Liver (tissue), 10 donors: ENCODE data around the gene HTR3B. TPM values are rescaled to one million over a fixed set of nuclear protein-coding genes. Genes with fewer than 3 reads are reported as not detected.

Experiments used
- DNase-seq: peaks from one replicate; pipeline ENCODE4 v3.0.0-alpha.2; 2017; ENCODE audit warnings: low spot score
- H3K27ac ChIP-seq, 2 donors: one replicate each; pipeline ENCODE4 v1.7.0; 2013; ENCODE audit warnings: inconsistent platforms in 2 of 2, low read length in 2 of 2, control low read depth in 1 of 2, low read depth in 1 of 2, mild to moderate bottlenecking in 1 of 2
- H3K27me3 ChIP-seq, 4 donors: one replicate each; pipeline versions ENCODE4 v1.6.1 to v1.7.0; 2013; ENCODE audit warnings: low read length in 3 of 4, inconsistent platforms in 1 of 4, mild to moderate bottlenecking in 1 of 4, moderate library complexity in 1 of 4; ENCODE audit not compliant: control insufficient read depth in 4 of 4, insufficient read depth in 4 of 4
- H3K36me3 ChIP-seq, 4 donors: one replicate each; pipeline versions ENCODE4 v1.6.1 to v1.7.0; 2013; ENCODE audit warnings: low read length in 3 of 4, mild to moderate bottlenecking in 3 of 4, low read depth in 1 of 4, moderate library complexity in 1 of 4; ENCODE audit not compliant: control insufficient read depth in 4 of 4, insufficient read depth in 3 of 4
- H3K4me1 ChIP-seq, 4 donors: one replicate each; pipeline versions ENCODE4 v1.6.1 to v1.7.0; 2013; ENCODE audit warnings: low read length in 3 of 4, mild to moderate bottlenecking in 3 of 4, moderate library complexity in 1 of 4; ENCODE audit not compliant: control insufficient read depth in 4 of 4, insufficient read depth in 4 of 4
- H3K4me3 ChIP-seq, 3 donors: one replicate each; pipeline versions ENCODE4 v1.6.1 to v1.7.0; 2013; ENCODE audit warnings: low read length in 3 of 3, control low read depth in 1 of 3, low read depth in 1 of 3, mild to moderate bottlenecking in 1 of 3
- H3K9ac ChIP-seq, 2 donors: one replicate each; pipeline ENCODE4 v1.7.0; 2013; ENCODE audit warnings: low read length in 2 of 2, mild to moderate bottlenecking in 2 of 2, moderate library complexity in 2 of 2, control low read depth in 1 of 2, low read depth in 1 of 2
- H3K9me3 ChIP-seq, 4 donors: one replicate each; pipeline versions ENCODE4 v1.6.1 to v1.7.0; 2013; ENCODE audit warnings: low read length in 3 of 4; ENCODE audit not compliant: control insufficient read depth in 4 of 4
- CTCF ChIP-seq: fragments of 150-350 bp; IDR thresholded peaks from 2 replicates; pipeline ENCODE4 v1.5.1; 2017; ENCODE audit warnings: improper control_type of control experiment, low read depth, low read length; ENCODE audit not compliant: missing input control
- FOXA1 ChIP-seq: IDR thresholded peaks from 2 replicates; pipeline ENCODE4 v1.6.1; 2016; ENCODE audit warnings: antibody characterized with exemption
- JUND ChIP-seq, 2 donors: IDR thresholded peaks; 2 replicates each; pipeline ENCODE4 v1.6.1; 2016; ENCODE audit warnings: antibody characterized with exemption in 2 of 2
- RAD21 ChIP-seq, 2 donors: IDR thresholded peaks; 2 replicates each; pipeline ENCODE4 v1.6.1; 2016; ENCODE audit warnings: antibody characterized with exemption in 2 of 2, mild to moderate bottlenecking in 2 of 2
- WGBS: extraction: QIAGEN DNeasy Blood & Tissue Kit; methylation state at CpG from one replicate; pipeline ENCODE4 v1.1.7; 2013; 5-methylcytosine and 5-hydroxymethylcytosine counted together
- polyA plus RNA-seq, 2 donors: library from polyadenylated mRNA; stranded (reverse) in 1 of 2; unstranded in 1 of 2; fragments of 200-250 nt in 1 of 2; fragments of >200 nt in 1 of 2; fragmentation: Nextera tagmentation in 1 of 2; extraction: Ambion mirVana in 1 of 2; gene quantifications; one replicate each; pipeline versions ENCODE4 v1.2.1 to v1.2.3, GENCODE V29; 2013 to 2015
- small RNA-seq: library from RNA; depleted of rRNA; stranded (forward); fragments of <200 nt; gene quantifications from one replicate; pipeline ENCODE3, GENCODE V24; 2014
- total RNA-seq, 2 donors: library from RNA; depleted of rRNA; stranded (reverse); fragments of >200 nt; gene quantifications; one replicate each; pipeline ENCODE4 v1.2.3, GENCODE V29; 2014
- donor health status: healthy.
- donor health status: healthy.
- donor health status: healthy.
- donor health status: healthy.
- donor health status: healthy.

HTR3B gene
- total and polyA plus RNA-seq, 4 donors: not detected

DNA sequence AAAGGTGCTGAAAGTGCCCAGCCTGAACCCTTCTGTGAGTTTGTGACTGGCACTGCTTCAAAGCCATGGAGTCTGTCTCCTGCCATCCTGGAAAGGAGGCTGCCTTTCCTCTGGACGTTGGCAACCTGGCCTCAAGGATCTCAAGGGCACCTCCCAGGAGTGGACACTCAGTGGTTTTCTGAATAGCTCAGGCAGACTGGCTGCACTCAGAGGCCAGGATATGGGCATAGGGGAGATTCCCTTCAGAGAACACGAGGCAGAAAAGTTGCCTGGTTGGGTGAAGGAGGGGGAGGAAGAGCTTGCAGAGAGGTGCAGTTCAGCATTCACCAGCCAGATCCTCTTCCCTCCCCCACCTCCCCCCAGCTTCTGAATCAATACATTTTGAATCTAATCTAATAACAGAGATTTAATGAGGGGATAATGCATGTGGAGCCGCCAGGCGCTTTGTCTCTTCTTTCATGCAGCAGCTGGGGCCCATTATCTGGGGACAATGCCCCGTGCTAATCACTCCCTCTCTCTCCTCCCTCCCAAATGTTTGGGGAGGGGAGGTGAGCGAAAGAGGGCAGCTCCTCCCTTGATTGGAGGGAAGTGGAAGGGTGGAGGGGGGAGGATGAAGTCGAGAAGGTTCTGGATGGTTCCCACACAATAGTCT, 88.0 kb downstream of the HTR3B start (continued):
- no peak for TF ChIP-seq CTCF

DNA sequence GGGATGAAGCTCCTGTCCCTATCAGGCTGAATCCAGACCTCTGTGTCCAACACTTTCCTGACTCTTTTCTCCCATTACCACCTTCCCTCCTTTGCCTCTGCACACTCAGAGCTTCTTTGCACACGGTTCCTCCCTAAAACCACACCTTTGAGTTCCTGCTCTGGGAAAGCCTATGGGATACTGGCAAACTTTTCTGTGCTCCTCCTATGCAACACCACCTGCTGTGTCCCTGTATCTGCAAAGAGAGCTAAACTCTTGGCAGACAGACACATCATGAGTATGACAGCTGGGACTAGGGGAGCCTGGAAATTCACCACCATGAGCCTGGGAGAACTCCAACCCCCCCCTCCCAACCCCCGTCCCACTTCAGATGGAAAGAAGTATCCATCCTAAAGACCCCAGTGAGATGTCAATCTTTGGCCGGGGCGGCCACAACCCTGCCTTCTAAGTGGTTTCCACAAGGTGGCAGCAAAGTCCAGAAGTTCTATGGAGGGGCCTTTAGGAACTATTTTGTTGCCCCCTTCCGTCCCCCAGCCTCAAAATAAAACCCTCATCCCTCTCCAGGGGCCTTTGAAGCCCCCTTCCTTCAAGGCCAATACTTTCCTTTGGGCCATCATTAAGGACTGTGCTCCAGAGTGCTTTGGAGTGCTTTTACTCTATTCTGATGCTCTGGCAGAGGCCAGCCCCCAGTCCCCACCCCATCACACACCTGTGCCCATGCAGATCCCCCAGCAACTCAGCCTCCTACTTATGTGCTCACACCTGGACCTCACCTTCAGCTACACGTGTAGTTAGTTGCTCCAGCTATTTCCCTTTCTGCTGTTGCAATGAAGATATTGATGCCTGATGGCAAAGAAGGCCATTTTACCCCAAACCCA, 89.7 kb downstream of the HTR3B start:
- H3K4me3 ChIP-seq: no peak overlapping the region
- H3K27me3 ChIP-seq: no peaks in the 10 kb centered on the region
- no peak overlapping the region for H3K9ac ChIP-seq
- peaks cover 0 to 6% (median 2%) of the 10 kb centered on the region in 4 donors for H3K4me1 ChIP-seq
- H3K36me3 ChIP-seq: no peaks in the 10 kb centered on the region
- DNase-seq: peak; percentile 37
- no peak overlapping the region for H3K27ac ChIP-seq
- H3K9me3 ChIP-seq: no peaks in the 10 kb centered on the region
- TF ChIP-seq JUND (IDR thresholded peaks at IDR 0.05): no peak
- peak; percentile 63 for TF ChIP-seq CTCF
- no peak for TF ChIP-seq FOXA1
- TF ChIP-seq RAD21 (IDR thresholded peaks at IDR 0.05): peak; percentile 82 to 84
- WGBS: 3% methylated on average over 6 of the region's 6 CpGs

Small RNA genes within 50 kb of the gene (small RNA-seq; reads per million reads assigned to genes)
- not detected for gene RNU6-1107P

Other genes with a start within 250 kb of the HTR3B start
- gene TMPRSS5, start 198.5 kb upstream of the HTR3B start, total RNA-seq: under 1 TPM; 0.05 to 0.25 TPM
- under 1 TPM; 0.08 to 0.39 TPM for gene TMPRSS5, start 198.5 kb upstream of the HTR3B start, polyA plus RNA-seq
- 10 to 100 TPM; 11.7 to 16.8 TPM for gene ZW10, start 131.1 kb upstream of the HTR3B start, total RNA-seq
- 1 to 10 TPM; 3.7 to 6.9 TPM for gene ZW10, start 131.1 kb upstream of the HTR3B start, polyA plus RNA-seq
- gene CLDN25, start 125.0 kb upstream of the HTR3B start, total RNA-seq: not detected
- gene CLDN25, start 125.0 kb upstream of the HTR3B start, polyA plus RNA-seq: not detected
- gene USP28, start 29.2 kb upstream of the HTR3B start, total RNA-seq: 10 to 100 TPM; 10.0 to 20.3 TPM
- 1 to 10 TPM; 5.1 to 7.5 TPM for gene USP28, start 29.2 kb upstream of the HTR3B start, polyA plus RNA-seq
- not detected for gene HTR3A, start 70.3 kb downstream of the HTR3B start, total RNA-seq
- not detected for gene HTR3A, start 70.3 kb downstream of the HTR3B start, polyA plus RNA-seq
- gene ZBTB16, start 154.9 kb downstream of the HTR3B start, total RNA-seq: 100 to 1,000 TPM in 1 of 2 donors, 1 to 10 TPM in 1; 8.9 to 140 TPM
- gene ZBTB16, start 154.9 kb downstream of the HTR3B start, polyA plus RNA-seq: 10 to 100 TPM; 18.7 to 50.4 TPM